D721Med (cell line): ENCODE results near the gene RAPGEF3.

Source experiments
- DNase-seq: peaks from one replicate; pipeline ENCODE4 v3.0.0; 2011; ENCODE audit warnings: low spot score; ENCODE audit not compliant: insufficient read length
- FAIRE-seq: peaks from 2 replicates; lab custom pipeline; 2011; peaks lifted over from hg19 to GRCh38; lab: Jason Lieb, UNC
- TF ChIP-seq, protein P1 (sequence below): IDR thresholded peaks from 2 replicates; pipeline ENCODE4 v1.5.1; 2012; ENCODE audit warnings: mild to moderate bottlenecking, control low read depth; ENCODE audit not compliant: insufficient read depth; ENCODE audit errors: missing control alignments

The RAPGEF3 gene

DNA sequence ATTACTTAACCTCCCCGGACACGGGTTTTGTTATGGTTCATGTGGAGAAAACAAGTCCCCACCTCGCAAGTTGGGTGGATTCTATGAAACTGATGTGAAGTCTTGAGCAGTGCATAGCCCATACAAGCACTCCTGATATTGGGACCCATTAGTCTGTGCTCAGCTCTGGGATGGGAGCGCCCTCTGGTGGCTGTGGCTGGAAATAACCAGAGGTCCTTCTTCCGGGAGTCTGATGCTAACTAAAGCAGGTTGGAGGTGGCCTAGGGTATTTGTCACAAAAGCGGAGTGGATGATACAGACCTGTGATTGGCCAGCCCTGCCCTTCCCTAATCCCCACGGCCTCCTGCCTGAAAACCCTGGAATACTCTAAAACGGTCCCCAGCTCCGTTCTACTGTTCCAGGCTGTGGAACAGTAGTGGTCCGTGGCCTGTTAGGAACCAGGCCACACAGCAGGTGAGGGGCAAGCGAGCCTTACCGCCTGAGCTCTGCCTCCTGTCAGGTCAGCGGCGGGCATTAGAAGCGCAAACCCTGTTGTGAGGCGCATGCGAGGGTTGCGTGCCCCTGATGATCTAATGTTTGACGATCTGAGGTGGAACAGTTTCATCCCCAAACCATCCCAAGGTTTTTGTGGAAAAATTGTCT is 20.7 kb upstream of the RAPGEF3 start:
- TF ChIP-seq, protein P1, sequence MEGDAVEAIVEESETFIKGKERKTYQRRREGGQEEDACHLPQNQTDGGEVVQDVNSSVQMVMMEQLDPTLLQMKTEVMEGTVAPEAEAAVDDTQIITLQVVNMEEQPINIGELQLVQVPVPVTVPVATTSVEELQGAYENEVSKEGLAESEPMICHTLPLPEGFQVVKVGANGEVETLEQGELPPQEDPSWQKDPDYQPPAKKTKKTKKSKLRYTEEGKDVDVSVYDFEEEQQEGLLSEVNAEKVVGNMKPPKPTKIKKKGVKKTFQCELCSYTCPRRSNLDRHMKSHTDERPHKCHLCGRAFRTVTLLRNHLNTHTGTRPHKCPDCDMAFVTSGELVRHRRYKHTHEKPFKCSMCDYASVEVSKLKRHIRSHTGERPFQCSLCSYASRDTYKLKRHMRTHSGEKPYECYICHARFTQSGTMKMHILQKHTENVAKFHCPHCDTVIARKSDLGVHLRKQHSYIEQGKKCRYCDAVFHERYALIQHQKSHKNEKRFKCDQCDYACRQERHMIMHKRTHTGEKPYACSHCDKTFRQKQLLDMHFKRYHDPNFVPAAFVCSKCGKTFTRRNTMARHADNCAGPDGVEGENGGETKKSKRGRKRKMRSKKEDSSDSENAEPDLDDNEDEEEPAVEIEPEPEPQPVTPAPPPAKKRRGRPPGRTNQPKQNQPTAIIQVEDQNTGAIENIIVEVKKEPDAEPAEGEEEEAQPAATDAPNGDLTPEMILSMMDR, result peak; percentile 95
- peak; percentile 90 for DNase-seq
- FAIRE-seq, result no peak

DNA sequence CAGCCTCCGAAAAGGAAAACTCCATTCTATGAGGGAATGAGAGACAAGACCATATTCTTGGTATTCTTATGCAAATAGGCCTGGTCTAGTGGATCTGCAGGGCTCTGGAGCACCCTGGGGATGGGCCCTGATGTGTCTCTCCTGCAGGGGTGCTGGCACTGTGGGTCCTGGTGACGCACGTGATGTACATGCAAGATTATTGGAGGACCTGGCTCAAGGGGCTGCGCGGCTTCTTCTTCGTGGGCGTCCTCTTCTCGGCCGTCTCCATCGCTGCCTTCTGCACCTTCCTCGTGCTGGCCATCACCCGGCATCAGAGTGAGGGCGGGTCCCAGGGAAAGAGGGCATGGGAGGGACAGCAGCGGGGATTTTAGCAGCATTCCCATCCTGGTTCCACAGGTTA is 20.2 kb upstream of the RAPGEF3 start:
- FAIRE-seq (no peak), DNase-seq (no peak)
- TF ChIP-seq, protein P1, result no peak

DNA sequence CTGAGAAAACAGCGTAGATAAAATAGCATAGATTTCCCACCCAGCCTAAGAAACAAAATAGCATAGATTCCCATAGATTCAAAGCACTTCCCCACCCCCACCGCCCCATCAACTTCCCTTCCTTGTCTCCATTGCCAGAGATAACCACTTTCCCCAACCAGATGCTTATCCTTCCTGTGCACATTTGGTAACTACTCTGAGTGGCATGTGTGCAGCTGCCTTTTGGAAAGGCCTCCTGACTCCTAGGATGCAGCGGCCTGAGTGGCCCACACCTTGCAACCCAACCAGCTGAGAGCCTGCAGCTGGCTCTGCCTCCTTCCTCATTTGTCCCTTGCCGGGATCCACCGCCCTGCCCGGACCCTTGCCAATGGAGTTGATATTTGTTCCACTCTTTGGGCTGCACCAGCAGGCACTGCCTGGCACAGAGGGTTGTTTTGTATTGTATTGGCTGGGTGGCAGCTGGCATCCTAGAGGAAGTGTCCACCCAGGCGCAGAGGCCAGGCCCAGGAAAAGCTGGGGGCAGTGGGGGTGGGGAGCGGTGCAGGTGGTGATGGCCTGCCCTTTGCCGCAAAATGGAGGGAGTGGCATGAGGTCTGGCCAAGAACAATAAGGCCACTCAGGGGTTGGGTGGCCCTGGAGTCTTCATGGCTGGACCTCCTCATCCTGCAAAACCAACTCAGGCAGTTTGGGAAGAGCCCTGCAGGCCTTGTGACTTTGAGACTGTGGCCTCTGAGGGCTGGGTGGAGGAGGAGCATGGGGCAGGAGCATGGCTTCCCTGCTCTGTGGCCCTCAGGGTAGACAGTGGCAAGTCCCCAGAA is 19.3 kb upstream of the RAPGEF3 start:
- FAIRE-seq, result no peak
- TF ChIP-seq, protein P1, result no peak
- no peak for DNase-seq

DNA sequence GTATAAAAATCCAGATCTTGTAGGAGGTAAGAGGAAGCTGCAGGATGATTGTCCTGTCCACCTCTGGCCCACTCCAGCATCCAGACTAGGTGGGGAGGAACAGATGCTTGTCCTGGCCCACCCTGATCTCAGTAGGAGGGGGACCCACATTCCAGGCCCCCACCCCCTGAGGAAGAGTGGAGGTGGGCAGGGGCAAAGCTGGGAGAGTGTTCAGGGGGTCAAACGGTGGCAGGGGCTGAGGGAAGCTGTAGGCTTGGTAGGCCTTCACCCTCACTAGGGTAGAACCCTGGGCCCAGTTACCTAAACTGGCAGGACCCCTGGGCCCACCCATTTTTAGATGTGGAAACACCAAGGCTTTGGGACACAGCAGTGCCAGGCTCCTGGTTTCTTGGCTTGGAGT is 18.5 kb upstream of the RAPGEF3 start:
- FAIRE-seq (no peak), DNase-seq (no peak)
- TF ChIP-seq, protein P1, result no peak

DNA sequence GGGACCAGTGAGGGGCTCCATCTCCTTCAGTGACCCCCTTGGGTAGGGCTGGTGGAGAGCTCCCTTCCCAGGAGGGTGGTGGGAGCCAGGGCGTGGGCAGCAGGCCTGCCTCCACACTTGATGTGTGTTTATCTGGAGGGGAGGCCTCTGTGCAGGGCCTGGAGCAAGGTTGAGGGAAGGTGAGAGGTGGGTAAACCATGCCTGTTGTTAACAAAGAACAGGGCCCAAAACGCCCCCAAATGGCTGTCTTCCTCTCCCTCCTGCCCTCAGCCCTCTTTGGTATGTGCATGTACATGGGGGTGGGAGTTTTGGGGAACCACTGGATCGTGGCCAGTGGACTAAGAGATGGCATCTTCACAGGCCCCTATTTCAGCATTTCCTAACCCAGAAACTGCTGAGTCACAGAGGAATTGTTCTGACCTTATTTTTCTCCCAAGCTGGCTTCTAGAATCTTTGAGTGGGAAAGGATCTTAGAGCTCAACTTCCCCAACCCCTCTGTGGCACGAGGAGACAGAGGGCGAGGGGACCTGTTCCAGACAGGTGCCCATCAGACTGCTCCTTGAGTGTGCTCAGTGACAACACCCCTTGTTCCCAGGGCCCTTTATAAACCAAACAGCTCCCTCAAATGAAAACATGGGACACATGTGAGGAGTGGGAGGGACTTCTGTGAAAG is 17.9 kb upstream of the RAPGEF3 start:
- FAIRE-seq, result no peak
- DNase-seq, result no peak

DNA sequence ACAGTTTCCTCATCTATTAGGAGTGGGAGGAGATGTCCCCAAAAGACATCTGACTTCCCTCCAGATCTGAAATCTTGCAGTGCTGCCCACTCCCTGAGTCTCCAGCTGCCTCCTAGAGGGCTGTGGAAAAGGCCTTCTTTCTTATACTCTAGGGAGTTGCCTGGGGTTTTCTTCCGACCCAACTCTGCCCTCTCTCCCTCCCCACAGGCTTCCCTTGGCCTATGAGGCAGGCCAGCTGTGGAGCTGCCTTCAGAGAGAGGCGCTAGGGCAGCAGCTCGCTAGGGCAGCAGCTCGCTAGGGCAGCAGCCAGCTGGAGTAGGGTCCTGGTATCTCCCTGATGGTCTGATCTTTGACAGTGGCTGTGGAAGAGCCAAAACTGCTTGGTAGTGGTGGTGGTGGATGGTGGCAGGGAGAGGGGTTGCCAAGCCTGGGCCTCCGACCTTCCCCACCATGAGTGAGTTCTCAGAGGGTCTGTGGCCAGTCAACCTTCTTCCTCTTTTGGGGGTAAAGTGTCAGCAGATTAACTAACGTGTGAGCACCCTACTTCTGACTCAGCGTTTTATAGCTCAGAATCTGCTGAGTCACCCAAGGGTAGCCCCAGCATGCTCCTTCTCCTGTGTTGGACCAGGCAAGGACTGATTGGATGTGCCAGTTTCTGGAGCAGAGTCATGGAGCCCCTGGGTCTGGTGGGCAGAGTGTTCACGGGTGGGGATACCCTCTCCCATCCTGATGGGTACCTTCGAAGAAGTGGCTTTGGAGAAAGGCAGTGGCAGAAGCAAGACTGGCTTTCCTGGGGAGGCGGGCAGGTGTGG is 16.6 kb upstream of the RAPGEF3 start:
- DNase-seq (no peak), FAIRE-seq (no peak)
- TF ChIP-seq, protein P1, result no peak

More for the DNA sequence above, 17.9 kb upstream of the RAPGEF3 start:
- TF ChIP-seq, protein P1, result no peak
